ENCODE measurements around the gene SERPINA5. TPM values are rescaled to one million over a fixed set of nuclear protein-coding genes. Genes with fewer than 3 reads are reported as not detected.

The SERPINA5 gene, protein sequence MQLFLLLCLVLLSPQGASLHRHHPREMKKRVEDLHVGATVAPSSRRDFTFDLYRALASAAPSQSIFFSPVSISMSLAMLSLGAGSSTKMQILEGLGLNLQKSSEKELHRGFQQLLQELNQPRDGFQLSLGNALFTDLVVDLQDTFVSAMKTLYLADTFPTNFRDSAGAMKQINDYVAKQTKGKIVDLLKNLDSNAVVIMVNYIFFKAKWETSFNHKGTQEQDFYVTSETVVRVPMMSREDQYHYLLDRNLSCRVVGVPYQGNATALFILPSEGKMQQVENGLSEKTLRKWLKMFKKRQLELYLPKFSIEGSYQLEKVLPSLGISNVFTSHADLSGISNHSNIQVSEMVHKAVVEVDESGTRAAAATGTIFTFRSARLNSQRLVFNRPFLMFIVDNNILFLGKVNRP
- total RNA-seq (1 to 10 TPM in 1 of 2 donors, under 1 TPM in 1; 0.89 to 1.6 TPM), polyA plus RNA-seq (ENCODE audit: insufficient read length in 2 of 2) (1 to 10 TPM; 1.1 to 2.2 TPM)
- long read RNA-seq, donor 1, partial matches to known transcripts, result 0 of 2 reads
- long read RNA-seq, donor 1, other reads (novel, unspliced or antisense), result 0 of 2 reads
- long read RNA-seq, donor 2, result 0 reads
- long read RNA-seq, donor 3, result 0 reads
- long read RNA-seq, donor 4, result 0 reads

DNA sequence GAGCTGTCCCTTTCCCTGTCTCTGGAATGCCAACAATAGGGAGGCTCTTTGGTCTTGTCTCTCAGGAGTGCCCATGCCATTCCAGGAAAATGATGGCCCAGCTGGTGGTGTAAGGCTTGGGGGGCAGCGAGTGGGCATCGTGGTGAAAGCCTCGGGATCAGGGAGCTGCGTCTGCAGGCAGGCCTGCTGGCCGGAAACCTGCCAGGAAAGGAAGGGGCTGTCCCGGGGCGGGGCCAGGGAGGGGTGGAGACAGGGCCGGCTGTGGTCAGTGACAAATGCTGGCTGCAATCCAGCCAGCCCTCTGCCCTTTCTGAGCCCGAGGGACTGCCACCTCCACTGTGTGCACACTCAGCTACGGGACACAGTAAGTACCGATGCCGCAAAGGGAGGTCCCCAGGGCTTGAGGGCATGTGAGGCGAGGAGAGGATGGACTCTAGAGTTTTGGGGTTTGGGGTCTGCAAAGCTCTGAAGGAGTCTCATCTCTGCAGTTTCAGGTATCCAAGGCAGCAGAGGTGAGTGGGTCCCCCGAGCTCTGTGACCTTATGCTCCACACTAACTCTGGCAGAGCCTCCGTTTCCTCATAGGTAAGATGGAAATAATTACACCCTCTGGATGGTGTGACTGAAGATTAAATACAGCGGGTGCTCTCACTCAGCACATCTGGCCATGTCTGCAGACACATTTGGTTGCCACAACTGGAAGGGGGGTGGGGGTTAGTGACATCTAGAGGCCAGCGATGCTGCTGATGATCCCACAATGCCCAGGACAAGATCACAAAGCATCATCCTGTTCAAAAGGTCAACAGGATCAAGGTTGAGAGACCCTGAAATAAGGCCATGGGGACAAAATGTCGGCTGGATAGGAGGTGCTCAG, at the start of gene SERPINA5:
Gene SERPINA5, plus strand, starts transcription at position 300 of the 873 bp plus-strand sequence. CDS start 5,937 bp downstream, outside the sequence.
- Histone ChIP-seq H3K27ac (ENCODE audit: low read depth, low read length) (peak within 1 kb of the TSS; percentile 17), H3K4me1 (ENCODE audit: control insufficient read depth, insufficient read depth, low read length) (peaks cover 12% of the 10 kb centered on the region), H3K4me3 (ENCODE audit: low read depth, low read length) (no peak within 1 kb of the TSS), H3K27me3 (ENCODE audit: control insufficient read depth, insufficient read depth, low read length) (no peaks in the 10 kb centered on the region), H3K9me3 (ENCODE audit: control insufficient read depth, insufficient read depth, low read length) (no peaks in the 10 kb centered on the region), H3K36me3 (ENCODE audit: control insufficient read depth, insufficient read depth, low read length) (no peaks in the 10 kb centered on the region)
- DNase-seq (ENCODE audit: low read depth in 4 of 6, low spot score in 6 of 6), result peak in 2 of 6 donors; percentile 15 to 30
- WGBS (ENCODE audit: insufficient coverage), result 42% methylated on average over 15 of the region's 18 CpGs

DNA sequence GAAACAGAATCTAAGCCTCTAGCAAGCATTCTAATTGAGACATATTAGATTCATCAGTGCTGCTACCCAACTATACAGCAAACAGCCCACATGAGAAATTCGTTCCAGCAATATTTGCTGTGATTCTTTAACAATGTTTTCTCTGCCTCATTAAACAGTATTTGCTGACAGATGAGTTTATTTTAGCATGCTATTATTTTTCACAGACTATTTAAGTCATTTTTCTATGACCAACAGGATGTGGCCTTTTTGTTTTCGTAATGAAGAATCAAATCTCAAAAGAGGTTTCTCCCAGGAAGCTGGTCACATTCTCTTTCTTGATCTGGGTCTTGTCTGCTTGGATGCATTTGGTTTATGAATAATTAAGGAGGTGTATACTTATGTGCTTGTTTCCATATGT, 48.8 kb upstream of the SERPINA5 start:
- WGBS (ENCODE audit: insufficient coverage), result no CpG with 5 or more reads among the region's 2 CpGs
- Histone ChIP-seq H3K4me1 (ENCODE audit: control insufficient read depth, insufficient read depth, low read length) (no peaks in the 10 kb centered on the region), H3K9me3 (ENCODE audit: control insufficient read depth, insufficient read depth, low read length) (no peaks in the 10 kb centered on the region), H3K27me3 (ENCODE audit: control insufficient read depth, insufficient read depth, low read length) (no peaks in the 10 kb centered on the region), H3K4me3 (ENCODE audit: low read depth, low read length) (no peak overlapping the region), H3K36me3 (ENCODE audit: control insufficient read depth, insufficient read depth, low read length) (no peaks in the 10 kb centered on the region), H3K27ac (ENCODE audit: low read depth, low read length) (no peak overlapping the region)
- peak in 1 of 6 donors; percentile 86 for DNase-seq (ENCODE audit: low read depth in 4 of 6, low spot score in 6 of 6)

DNA sequence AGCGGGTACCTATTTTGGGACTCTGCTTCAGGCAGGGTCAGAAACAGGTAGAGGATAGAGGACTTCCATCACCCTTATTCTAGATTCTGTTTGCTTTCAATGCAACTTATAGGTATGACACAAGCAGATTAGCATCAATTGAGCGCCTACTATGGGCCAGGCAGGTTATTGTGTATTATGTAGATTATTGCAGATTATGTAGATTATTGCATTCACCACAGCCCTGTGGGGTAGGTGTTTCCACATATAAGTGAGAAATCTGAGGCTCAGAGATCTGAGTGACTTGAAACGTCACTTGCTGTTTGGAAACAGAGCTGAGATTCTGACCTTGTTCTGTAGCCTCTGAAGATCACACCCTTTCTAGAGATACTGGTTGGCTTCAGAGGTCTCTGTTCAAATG, 45.7 kb upstream of the SERPINA5 start:
- H3K4me3 ChIP-seq (ENCODE audit: low read depth, low read length), result no peak overlapping the region

DNA sequence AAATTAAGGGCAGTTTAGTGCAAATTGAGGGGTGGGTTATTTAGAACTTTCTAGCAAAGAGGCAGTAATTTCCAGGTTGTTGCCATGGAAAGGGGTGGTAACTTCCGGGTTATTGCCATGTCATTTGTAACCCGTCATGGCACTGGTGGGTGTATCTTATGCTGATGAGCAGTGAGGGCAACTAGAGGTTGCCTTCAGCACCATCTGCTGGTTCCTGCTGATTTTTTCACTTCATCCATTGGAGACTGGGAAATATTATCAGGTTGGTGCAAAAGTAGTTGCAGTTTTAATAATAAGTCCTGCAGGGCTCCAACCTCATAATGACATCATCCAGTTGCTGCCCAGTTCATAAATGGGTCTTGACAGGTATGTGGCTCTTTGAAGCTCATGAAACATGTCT, 44.4 kb upstream of the SERPINA5 start:
- no peak overlapping the region for H3K27ac ChIP-seq (ENCODE audit: low read depth, low read length)
- no peak overlapping the region for H3K4me3 ChIP-seq (ENCODE audit: low read depth, low read length)
- no peaks in the 10 kb centered on the region for H3K4me1 ChIP-seq (ENCODE audit: control insufficient read depth, insufficient read depth, low read length)
- H3K27me3 ChIP-seq (ENCODE audit: control insufficient read depth, insufficient read depth, low read length), result no peaks in the 10 kb centered on the region
- H3K9me3 ChIP-seq (ENCODE audit: control insufficient read depth, insufficient read depth, low read length), result no peaks in the 10 kb centered on the region
- DNase-seq (ENCODE audit: low read depth in 4 of 6, low spot score in 6 of 6), result peak in 1 of 6 donors; percentile 11
- H3K36me3 ChIP-seq (ENCODE audit: control insufficient read depth, insufficient read depth, low read length), result no peaks in the 10 kb centered on the region
- 39% methylated on average over 2 of the region's 2 CpGs for WGBS (ENCODE audit: insufficient coverage)

More for the DNA sequence above, 45.7 kb upstream of the SERPINA5 start:
- H3K27me3 ChIP-seq (ENCODE audit: control insufficient read depth, insufficient read depth, low read length), result no peaks in the 10 kb centered on the region
- 94% methylated on average over 2 of the region's 3 CpGs for WGBS (ENCODE audit: insufficient coverage)
- DNase-seq (ENCODE audit: low read depth in 4 of 6, low spot score in 6 of 6), result no peak
- H3K9me3 ChIP-seq (ENCODE audit: control insufficient read depth, insufficient read depth, low read length), result no peaks in the 10 kb centered on the region
- H3K4me1 ChIP-seq (ENCODE audit: control insufficient read depth, insufficient read depth, low read length), result no peaks in the 10 kb centered on the region
- no peaks in the 10 kb centered on the region for H3K36me3 ChIP-seq (ENCODE audit: control insufficient read depth, insufficient read depth, low read length)
- H3K27ac ChIP-seq (ENCODE audit: low read depth, low read length), result no peak overlapping the region

DNA sequence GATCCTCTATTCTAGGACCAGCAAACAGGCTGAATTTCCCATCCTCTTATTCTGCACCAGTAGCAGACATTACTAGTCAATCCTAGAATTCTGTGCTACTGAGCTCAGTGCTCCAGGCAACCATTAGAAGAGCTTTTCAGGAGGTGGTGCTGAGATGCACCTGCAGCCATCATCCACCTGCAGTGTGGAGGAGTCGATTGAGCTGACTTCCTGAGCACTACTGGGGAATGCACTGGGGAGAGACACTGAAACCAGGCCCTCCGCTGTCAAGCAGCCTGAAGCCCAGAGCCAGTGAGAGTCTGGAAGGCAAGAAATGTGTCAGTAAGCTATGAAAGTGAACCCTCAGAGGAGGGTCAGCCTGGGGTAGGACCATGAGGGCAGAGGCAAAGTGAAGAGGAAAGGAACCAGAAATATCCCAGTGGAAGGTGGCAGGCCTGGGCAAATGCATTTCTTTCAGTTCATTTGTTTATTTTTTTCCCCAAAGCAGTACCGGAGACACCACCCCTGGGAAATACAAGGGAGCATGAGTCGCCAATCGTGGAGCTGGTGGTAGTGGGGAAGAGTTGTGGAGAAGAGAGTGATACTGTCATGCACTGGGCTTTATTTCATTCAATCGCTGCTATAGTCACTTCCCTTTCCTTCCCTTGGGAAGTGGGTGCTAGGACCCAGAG, 43.0 kb upstream of the SERPINA5 start:
- Histone ChIP-seq H3K36me3 (ENCODE audit: control insufficient read depth, insufficient read depth, low read length) (no peaks in the 10 kb centered on the region), H3K27me3 (ENCODE audit: control insufficient read depth, insufficient read depth, low read length) (no peaks in the 10 kb centered on the region), H3K27ac (ENCODE audit: low read depth, low read length) (no peak overlapping the region), H3K9me3 (ENCODE audit: control insufficient read depth, insufficient read depth, low read length) (no peaks in the 10 kb centered on the region), H3K4me3 (ENCODE audit: low read depth, low read length) (no peak overlapping the region), H3K4me1 (ENCODE audit: control insufficient read depth, insufficient read depth, low read length) (no peaks in the 10 kb centered on the region)
- 89% methylated on average over 2 of the region's 6 CpGs for WGBS (ENCODE audit: insufficient coverage)
- DNase-seq (ENCODE audit: low read depth in 4 of 6, low spot score in 6 of 6), result no peak

DNA sequence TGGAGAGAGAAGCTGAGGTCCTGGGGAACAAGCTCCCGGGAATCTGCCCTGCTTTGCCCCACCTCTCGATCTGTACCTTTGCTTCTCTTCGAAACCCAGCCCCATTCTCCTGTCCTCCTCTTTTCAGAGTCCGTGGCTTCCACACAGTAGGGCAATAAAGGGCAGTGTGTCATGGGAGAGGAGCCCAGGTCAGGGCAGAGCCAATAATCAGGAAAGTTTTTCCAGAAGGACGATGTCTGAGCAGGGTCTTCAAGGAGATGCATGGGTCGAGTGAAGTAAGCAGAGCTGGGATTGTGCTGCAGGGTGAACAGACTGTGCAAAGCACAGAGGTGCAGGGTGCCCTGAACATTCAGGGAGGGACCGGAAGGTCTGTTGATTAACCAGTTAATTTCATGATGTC, 42.0 kb upstream of the SERPINA5 start:
- H3K27ac ChIP-seq (ENCODE audit: low read depth, low read length), result no peak overlapping the region
- H3K36me3 ChIP-seq (ENCODE audit: control insufficient read depth, insufficient read depth, low read length), result no peaks in the 10 kb centered on the region
- no peak for DNase-seq (ENCODE audit: low read depth in 4 of 6, low spot score in 6 of 6)
- no peaks in the 10 kb centered on the region for H3K9me3 ChIP-seq (ENCODE audit: control insufficient read depth, insufficient read depth, low read length)
- no peaks in the 10 kb centered on the region for H3K27me3 ChIP-seq (ENCODE audit: control insufficient read depth, insufficient read depth, low read length)
- 92% methylated on average over 2 of the region's 7 CpGs for WGBS (ENCODE audit: insufficient coverage)
- no peaks in the 10 kb centered on the region for H3K4me1 ChIP-seq (ENCODE audit: control insufficient read depth, insufficient read depth, low read length)
- H3K4me3 ChIP-seq (ENCODE audit: low read depth, low read length), result no peak overlapping the region

DNA sequence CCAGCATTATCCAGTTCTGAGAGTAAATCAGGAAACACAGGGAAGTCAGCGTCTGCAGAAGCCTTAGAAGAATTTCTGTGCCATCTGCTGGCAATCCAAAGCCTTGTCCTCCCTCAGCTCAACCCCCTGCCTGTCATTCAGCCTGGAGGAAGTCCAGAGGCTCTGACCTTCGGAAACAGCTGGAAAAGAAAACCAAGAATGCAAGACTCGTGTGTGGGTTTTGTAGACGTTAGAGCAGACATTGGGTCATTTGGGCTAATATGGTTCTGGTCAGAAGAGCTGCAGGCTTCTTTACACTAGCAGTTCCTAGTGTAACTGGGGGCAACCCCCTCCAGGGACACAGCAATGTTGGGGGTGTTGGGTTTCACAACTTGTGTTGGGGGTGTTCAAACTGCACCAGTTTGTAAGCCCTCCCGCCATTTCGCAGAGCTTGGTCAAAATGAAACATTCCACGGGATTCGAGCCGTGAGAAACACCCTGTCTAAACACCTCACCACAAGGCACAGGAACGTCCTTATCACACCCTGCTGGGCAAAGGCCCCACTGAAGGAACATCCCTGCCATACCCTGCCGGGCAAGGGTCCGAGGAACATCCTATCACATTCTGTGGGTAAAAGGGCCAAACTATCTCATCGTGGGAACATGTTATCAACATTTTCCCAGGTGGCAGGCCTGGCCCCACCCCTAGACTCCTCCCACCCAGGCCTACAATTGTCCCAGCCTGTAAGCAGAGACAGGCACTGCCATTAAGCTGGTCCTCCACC, 41.0 kb upstream of the SERPINA5 start:
- WGBS (ENCODE audit: insufficient coverage), result 61% methylated on average over 11 of the region's 13 CpGs
- H3K4me3 ChIP-seq (ENCODE audit: low read depth, low read length), result no peak overlapping the region
- DNase-seq (ENCODE audit: low read depth in 4 of 6, low spot score in 6 of 6), result peak in 3 of 6 donors; percentile 26 to 78 (median 59)
- H3K27ac ChIP-seq (ENCODE audit: low read depth, low read length), result no peak overlapping the region
- H3K36me3 ChIP-seq (ENCODE audit: control insufficient read depth, insufficient read depth, low read length), result no peaks in the 10 kb centered on the region
- H3K27me3 ChIP-seq (ENCODE audit: control insufficient read depth, insufficient read depth, low read length), result no peaks in the 10 kb centered on the region
- H3K4me1 ChIP-seq (ENCODE audit: control insufficient read depth, insufficient read depth, low read length), result peaks cover 6% of the 10 kb centered on the region
- H3K9me3 ChIP-seq (ENCODE audit: control insufficient read depth, insufficient read depth, low read length), result no peaks in the 10 kb centered on the region

DNA sequence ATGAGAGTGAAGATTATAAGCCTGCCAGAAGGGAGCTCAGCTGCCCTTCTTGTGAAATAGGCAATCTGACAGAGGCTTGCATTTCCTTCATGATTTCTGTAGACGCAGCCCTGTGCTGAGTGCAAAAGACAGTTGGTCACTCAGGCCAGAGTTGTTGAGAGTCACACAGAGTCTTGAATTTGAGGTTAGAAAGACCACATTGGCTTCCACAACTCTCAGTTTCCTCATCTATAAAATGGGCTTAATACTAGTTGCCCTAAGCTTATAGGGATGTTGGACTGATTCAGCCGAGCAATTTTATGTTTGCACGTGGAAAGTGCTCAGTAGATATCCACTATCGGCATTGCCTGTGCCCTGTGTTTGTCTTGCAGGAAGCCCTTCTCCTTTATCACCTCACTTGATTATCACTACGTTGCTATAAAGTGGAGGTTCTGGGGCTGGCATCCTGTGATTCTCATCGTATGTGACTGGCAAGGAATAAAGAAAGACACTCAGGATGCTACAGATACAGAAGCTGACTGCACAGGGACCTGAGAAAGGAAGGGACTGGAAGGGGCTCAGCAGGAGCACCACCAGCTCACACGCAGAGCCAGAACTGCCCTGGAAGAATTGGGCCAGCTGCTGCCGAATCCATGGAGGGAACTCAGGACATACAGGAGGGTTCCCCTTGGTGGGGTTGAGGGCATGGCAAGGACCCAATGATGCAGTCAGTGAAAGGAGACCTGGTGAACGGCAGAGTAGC, 39.8 kb upstream of the SERPINA5 start:
- 81% methylated on average over 4 of the region's 9 CpGs for WGBS (ENCODE audit: insufficient coverage)
- H3K27ac ChIP-seq (ENCODE audit: low read depth, low read length), result no peak overlapping the region
- DNase-seq (ENCODE audit: low read depth in 4 of 6, low spot score in 6 of 6), result no peak
- H3K4me1 ChIP-seq (ENCODE audit: control insufficient read depth, insufficient read depth, low read length), result peaks cover 12% of the 10 kb centered on the region
- H3K4me3 ChIP-seq (ENCODE audit: low read depth, low read length), result no peak overlapping the region
- H3K36me3 ChIP-seq (ENCODE audit: control insufficient read depth, insufficient read depth, low read length), result no peaks in the 10 kb centered on the region
- peaks cover 2% of the 10 kb centered on the region for H3K9me3 ChIP-seq (ENCODE audit: control insufficient read depth, insufficient read depth, low read length)
- H3K27me3 ChIP-seq (ENCODE audit: control insufficient read depth, insufficient read depth, low read length), result no peaks in the 10 kb centered on the region
